HG02943 (cell line): ENCODE data around the gene RSPO4.
"Not testable (repeated sequence)": the region's sequence is repeated elsewhere in the genome, so short reads cannot be mapped to it uniquely, and the experiment has no call there.

ENCODE experiments used
- ATAC-seq: cut with Tn5 transposase; IDR thresholded peaks from one replicate; pipeline ENCODE4 v1.9.1; 2021; ENCODE audit warnings: mild to moderate bottlenecking, low read depth, moderate library complexity; ENCODE audit not compliant: unreplicated experiment

RSPO4 gene

GRCh38 chr20:1001911-1002681 is at the start of gene RSPO4:
Gene RSPO4 (minus strand): TSS chr20:1002311. CDS start chr20:1002164, 147 bp downstream.
- no peak for ATAC-seq

- no peak for ATAC-seq
Observed at GRCh38 chr20:1050440-1050839, 48.3 kb upstream of the RSPO4 start.

- ATAC-seq: no peak
Observed at GRCh38 chr20:1045860-1046418, 43.8 kb upstream of the RSPO4 start.

GRCh38 chr20:1041845-1042390 is 39.8 kb upstream of the RSPO4 start:
- ATAC-seq: no peak

- no peak for ATAC-seq
Observed at GRCh38 chr20:1038205-1038604, 36.1 kb upstream of the RSPO4 start.

- ATAC-seq: no peak
Observed at GRCh38 chr20:1037039-1037438, 34.9 kb upstream of the RSPO4 start.

- ATAC-seq: no peak
Observed at GRCh38 chr20:1035466-1035865, 33.4 kb upstream of the RSPO4 start.

- no peak for ATAC-seq
Observed at GRCh38 chr20:1034415-1034789, 32.3 kb upstream of the RSPO4 start.

GRCh38 chr20:1033751-1034414 is 31.8 kb upstream of the RSPO4 start:
- ATAC-seq: no peak

- no peak for ATAC-seq
Observed at GRCh38 chr20:1029980-1030379, 27.9 kb upstream of the RSPO4 start.

- ATAC-seq: not testable (repeated sequence)
Observed at GRCh38 chr20:1026214-1026613, 24.1 kb upstream of the RSPO4 start.

- ATAC-seq: no peak
Observed at GRCh38 chr20:1022871-1023270, 20.8 kb upstream of the RSPO4 start.

GRCh38 chr20:1020614-1021013 is 18.5 kb upstream of the RSPO4 start:
- ATAC-seq: no peak

GRCh38 chr20:1019344-1019743 is 17.2 kb upstream of the RSPO4 start:
- ATAC-seq: no peak

- ATAC-seq: no peak
Observed at GRCh38 chr20:1017677-1018076, 15.6 kb upstream of the RSPO4 start.

GRCh38 chr20:1015181-1015580 is 13.1 kb upstream of the RSPO4 start:
- no peak for ATAC-seq

- ATAC-seq: no peak
Observed at GRCh38 chr20:1014471-1014870, 12.4 kb upstream of the RSPO4 start.

GRCh38 chr20:1013566-1014340 is 11.6 kb upstream of the RSPO4 start:
- no peak for ATAC-seq

GRCh38 chr20:1012359-1013168 is 10.5 kb upstream of the RSPO4 start:
- no peak for ATAC-seq

GRCh38 chr20:1010659-1011058 is 8.5 kb upstream of the RSPO4 start:
- ATAC-seq: no peak
